Measurements from ENCODE around the gene FHOD3.

Gene FHOD3

DNA sequence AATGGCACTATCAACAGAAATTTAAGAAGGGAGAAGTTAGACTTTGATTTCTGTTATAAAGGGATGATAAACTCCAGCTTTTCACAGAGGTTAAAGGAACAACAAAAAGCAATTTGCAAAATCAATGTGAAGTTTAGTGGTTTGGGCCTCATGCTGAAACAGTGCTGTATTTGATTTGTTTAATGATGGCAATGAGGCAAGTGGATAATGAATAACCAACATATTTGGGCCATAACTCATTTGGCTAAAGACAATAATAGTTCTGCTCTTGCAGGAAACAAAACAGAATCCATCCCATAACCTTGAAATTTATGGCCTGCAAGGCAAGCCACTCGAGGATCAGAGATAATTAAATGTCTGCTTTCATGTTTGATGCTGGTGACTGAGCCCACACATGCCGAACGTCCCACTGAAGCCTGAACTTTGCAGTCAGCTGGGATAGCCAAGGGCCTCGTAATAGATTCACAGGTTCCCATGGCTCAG lies 474.8 kb downstream of the FHOD3 start:
- Histone ChIP-seq H3K27ac (no peak overlapping the region), H3K4me3 (no peak overlapping the region)
- TF ChIP-seq, protein P1, sequence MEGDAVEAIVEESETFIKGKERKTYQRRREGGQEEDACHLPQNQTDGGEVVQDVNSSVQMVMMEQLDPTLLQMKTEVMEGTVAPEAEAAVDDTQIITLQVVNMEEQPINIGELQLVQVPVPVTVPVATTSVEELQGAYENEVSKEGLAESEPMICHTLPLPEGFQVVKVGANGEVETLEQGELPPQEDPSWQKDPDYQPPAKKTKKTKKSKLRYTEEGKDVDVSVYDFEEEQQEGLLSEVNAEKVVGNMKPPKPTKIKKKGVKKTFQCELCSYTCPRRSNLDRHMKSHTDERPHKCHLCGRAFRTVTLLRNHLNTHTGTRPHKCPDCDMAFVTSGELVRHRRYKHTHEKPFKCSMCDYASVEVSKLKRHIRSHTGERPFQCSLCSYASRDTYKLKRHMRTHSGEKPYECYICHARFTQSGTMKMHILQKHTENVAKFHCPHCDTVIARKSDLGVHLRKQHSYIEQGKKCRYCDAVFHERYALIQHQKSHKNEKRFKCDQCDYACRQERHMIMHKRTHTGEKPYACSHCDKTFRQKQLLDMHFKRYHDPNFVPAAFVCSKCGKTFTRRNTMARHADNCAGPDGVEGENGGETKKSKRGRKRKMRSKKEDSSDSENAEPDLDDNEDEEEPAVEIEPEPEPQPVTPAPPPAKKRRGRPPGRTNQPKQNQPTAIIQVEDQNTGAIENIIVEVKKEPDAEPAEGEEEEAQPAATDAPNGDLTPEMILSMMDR (IDR thresholded peaks at IDR 0.05), result no peak
- DNase-seq (ENCODE audit: low spot score), result no peak

DNA sequence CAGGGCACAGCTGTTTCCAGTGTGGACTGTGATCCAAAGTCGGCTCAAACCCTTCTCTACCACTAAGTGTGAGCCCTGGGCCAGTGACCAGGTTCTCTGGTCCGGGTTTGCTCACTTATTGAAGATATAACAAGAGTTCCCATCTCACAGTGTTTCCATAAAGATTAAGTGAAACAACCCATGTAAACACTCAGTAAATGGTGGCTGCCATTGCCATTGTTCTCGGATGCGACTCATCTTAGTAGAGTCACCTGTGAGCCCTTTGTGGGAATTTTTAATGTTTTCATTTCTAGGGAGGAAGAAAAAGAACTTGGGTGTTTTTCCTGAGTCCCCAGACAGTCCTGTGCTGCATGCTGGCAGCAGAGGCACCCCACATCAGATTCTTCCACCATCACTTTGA lies 477.9 kb downstream of the FHOD3 start:
- TF ChIP-seq, protein P1 (IDR thresholded peaks at IDR 0.05), result no peak
- no peak overlapping the region for H3K4me3 ChIP-seq
- no peak for DNase-seq (ENCODE audit: low spot score)
- H3K27ac ChIP-seq, result no peak overlapping the region

DNA sequence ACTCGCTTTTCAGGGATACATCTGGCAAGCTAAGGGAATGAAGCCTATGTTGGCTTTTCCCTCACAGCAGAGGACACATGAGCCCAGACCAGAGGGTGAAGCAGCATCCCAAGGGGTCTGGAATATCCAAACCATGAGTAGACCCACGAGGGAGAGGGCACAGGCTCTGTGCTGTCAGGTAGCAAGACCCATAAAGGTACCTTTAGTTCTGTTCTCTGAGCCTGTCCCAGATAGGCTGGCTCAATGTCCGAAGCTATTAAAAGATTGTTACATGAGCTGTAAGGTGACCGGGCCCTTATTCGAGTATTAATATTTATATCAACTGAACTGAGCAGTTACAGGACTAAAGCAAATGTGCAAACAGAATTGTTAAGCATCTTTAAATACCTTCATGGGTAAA lies 479.1 kb downstream of the FHOD3 start:
- TF ChIP-seq, protein P1 (IDR thresholded peaks at IDR 0.05), result no peak
- no peak overlapping the region for H3K27ac ChIP-seq
- H3K4me3 ChIP-seq, result no peak overlapping the region
- DNase-seq (ENCODE audit: low spot score), result no peak

DNA sequence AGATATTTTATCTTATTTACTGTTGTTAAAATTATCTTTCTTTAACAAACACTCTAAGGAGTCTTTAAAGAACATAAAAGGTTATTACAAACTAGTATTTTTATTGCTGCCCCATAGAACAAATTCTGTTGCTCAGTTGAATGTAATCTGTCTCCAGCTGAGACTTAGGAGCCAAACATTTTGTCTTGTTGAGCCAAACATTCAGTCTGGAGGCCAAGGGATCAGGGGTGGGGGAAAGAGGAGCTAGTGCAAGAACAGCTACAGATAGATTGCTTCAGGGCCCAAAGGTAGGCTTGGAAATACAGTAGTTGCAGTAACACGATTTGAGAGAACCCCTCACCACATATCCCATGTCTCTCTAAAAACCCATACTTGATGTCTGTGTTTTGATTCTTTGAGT lies 480.1 kb downstream of the FHOD3 start:
- TF ChIP-seq, protein P1 (IDR thresholded peaks at IDR 0.05), result no peak
- Histone ChIP-seq H3K4me3 (no peak overlapping the region), H3K27ac (no peak overlapping the region)
- no peak for DNase-seq (ENCODE audit: low spot score)

DNA sequence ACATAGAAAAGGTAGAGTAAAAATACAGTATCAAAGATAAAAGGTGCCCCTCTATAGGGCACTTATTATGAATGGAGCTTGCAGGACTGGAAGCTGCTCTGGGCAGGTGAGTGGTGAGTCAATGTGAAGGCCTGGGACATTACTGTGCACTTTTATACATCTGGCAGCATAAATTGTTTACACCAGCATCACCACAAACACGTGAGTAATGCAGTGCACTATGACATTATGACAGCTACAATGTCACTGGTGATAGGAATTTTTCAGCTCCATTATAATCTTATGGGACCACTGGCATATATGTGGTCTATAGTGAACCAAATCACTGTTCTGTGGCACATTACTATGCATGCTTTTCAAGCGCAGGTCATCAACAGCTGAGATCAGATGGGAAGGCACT lies 483.2 kb downstream of the FHOD3 start:
- H3K27ac ChIP-seq, result no peak overlapping the region
- no peak overlapping the region for H3K4me3 ChIP-seq
- DNase-seq (ENCODE audit: low spot score), result no peak
- TF ChIP-seq, protein P1 (IDR thresholded peaks at IDR 0.05), result no peak

DNA sequence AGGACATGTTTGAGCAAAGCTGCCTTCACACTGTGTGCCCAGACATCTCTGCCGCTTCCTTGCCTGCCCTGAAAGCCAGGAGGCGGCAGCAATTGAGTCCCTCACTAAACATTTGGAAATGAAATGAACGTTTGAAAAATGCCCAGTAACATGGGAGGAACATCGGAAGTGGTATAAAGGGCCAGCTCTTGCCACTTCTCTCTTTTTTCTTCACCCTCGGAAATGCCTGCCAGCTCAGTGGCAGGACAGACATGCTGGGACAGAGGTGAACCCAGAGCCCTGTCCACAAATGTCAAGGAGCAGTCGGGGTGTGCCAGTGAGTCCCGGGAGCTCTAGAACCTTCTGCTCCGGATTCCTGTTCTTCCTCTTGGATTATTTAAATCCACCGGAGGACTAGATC lies 485.2 kb downstream of the FHOD3 start:
- no peak for DNase-seq (ENCODE audit: low spot score)
- no peak overlapping the region for H3K4me3 ChIP-seq
- TF ChIP-seq, protein P1 (IDR thresholded peaks at IDR 0.05), result no peak
- H3K27ac ChIP-seq, result no peak overlapping the region

DNA sequence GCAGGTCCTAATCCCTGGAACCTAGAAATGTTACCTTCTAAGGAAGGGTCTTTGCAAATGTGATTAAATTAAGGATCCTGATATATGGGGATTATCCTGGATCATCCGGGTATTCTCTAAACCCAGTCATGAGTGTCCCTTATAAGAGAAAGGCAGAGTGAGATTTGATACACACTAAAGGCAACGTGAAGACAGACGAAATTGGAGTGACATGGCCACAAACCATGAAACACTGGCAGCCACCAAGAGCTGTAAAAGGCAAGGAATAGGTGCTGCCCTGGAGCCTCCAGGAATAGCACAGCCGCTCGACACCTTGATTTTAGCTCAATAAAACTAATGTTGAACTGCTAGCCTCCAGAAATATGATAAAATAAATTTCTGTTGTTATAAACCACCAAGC lies 486.3 kb downstream of the FHOD3 start:
- no peak for DNase-seq (ENCODE audit: low spot score)
- Histone ChIP-seq H3K27ac (no peak overlapping the region), H3K4me3 (no peak overlapping the region)
- TF ChIP-seq, protein P1 (IDR thresholded peaks at IDR 0.05), result no peak

Measured in coronary artery (tissue), 2 donors.